Activated effector memory CD4-positive, alpha-beta T cell treated with anti-CD3 and anti-CD28 coated beads, Interleukin-2, amount 50 U/mL, for 16 hours (primary cell): ENCODE results near the gene USP9Y.

Source experiments
- DNase-seq: peaks from one replicate; pipeline ENCODE4 v3.0.0-alpha.2; 2020

The USP9Y gene

DNA sequence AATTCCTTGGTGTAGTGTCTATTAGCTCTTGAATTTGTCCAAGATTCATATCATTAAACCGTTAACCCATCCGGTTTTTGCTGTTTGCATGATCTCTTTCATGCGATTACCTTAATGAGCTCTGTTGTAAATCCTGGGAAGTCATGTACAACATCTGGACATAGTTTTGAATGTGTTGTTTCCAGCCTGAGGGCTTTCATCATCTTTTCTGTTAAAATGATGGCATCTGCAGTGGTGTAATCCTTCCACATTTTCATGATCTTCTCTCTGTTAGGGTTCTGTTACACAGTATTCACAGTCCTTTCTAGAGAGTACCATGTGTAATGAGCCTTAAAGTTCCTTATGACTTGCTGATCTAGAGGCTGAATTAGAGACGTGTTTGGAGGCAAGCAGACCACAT is 64.9 kb downstream of the USP9Y start:
- no peak for DNase-seq

DNA sequence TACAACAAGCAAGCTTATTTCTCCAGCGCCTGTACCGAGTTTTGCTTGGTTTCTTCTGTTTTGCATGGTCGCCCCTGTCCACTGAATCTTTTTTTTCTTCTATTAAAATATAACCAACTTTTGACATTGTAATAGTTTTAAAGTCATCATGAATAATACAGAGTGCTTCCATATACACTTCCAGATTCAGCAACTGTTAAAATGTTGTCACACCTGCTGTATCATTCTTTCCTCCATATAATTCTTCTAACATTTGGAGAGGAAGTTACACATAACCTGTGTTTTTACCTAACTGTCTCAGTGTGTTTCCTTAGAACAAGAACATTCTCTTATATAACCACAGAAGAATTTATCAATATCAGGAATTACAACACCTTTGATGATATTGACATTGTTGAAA is 83.5 kb downstream of the USP9Y start:
- no peak for DNase-seq

DNA sequence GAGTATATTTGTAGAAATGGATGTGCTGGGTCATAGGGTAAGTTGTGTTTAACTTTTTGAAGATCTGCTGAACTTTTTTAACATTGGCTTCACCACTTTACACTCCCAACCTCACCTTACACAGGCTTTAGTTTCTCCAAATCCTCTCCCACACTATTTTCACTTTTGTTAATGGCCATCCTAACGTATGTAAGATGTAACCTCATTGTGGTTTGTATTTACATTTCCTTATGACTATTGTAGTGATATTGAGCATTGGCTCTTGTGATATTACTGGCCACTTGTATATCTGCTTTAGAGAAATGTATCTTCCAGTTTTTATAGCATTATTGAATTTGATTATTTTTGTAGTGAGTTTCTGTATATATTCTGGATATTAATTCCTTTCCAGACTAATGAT is 93.0 kb downstream of the USP9Y start:
- DNase-seq, result no peak

DNA sequence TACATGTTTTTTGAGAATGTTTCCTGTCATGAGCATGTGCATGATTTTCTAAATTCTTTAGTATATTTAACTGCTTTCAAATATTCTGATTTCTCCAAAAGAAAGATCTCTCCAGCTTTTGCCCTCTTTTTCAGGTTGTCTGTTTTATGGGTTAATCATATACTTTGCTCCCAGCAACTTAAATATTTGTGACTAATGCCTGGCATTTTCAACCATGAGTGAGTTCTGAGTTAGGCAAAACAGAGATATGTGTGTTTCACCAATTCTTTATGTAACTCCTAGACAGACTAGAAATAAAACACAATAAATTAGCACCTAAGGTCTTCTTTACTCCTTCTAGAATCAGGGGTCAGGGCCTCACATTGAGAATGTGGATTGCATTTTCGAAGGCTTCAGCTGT is 107.0 kb downstream of the USP9Y start:
- no peak for DNase-seq

DNA sequence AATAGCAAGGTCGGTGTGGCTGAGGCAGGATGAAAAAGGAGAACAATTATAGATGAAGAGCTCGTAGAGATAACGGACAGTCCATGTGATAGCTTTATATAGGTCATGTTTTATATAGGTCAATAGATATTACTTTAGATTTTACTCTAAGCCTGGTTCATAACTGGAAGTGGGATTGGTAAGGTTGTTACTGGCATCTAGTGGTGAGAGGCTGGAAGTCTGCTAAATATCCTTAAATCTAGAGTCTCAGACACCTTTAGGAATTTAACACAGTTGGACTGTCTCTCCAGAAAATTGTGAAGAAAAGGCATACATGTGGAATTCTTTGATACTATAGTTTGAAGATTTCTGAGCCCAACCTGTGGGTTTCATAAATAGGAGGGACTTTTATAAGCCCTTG is 108.0 kb downstream of the USP9Y start:
- no peak for DNase-seq

DNA sequence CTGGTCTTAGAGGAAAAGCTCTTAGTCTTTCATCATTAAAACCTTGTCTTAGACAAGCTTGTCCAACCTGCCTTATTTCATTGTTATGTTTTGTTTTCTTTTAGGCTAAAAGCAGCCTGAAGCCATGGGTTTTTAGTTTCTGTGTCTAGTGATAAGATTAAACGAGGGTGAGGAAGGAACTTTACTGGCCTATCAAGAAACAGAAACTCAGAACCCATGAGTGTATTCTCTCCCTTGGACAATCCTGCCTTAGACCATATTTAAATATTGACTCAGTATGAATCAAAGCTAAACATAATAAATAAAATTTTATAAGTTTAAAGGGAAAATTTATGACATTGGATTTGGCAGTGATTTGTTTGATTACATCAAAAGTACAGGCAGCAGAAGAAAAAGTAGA is 122.4 kb downstream of the USP9Y start:
- DNase-seq, result no peak

DNA sequence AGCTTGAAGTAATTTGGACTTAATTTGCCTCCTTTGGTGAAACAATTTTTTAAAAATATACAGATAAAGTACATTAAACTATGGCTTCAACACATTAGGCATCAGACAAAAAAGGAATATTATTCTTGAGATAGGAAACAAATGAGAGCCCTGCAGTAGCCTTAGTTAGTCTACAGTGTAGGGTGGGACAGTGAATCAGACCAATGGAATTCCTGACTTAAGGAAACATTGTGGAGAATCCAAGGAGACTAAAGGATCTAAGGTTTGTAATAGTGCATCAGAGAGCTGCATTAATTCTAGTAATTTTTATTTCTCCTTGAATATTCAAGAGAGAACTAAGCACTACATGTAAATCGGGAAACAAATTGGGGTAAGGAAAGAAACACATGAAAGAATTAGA is 125.8 kb downstream of the USP9Y start:
- DNase-seq, result no peak

DNA sequence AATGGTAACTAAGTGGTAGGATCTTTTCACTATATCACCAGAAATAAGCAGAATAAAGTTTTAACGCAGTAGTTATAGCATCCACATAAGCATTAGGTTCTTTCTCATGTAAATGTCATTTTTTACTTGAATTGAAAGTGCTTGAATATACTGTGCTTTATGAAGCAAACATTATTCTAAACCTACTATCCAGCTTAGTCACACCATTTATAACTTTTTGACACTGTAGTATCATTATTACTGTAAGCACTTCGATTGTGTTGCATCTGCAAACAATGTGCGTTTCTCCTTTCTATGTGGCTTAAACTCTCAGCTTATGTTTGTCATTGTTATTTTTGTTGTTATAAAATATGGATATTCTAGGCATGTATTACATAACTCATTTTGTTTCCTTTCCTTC is 132.3 kb downstream of the USP9Y start:
- no peak for DNase-seq

DNA sequence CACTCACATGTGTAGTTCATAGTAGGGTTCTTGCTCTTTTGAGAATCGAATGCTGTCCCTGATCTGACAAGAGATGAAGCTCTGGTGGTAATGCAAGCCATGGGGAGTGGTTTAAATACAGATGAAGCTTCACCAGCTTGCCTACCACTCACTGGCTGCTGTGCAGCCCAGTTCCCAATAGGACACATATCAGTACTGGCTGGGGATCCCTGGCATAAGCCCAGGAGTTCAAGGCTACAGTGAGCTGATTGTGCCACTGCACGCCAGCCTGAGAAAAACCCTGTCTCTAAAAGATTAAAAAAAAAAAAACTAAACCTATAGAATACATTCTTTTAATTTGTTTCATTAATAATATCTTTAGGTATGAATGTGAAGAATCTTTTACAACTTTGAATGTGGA is 136.5 kb downstream of the USP9Y start:
- no peak for DNase-seq

DNA sequence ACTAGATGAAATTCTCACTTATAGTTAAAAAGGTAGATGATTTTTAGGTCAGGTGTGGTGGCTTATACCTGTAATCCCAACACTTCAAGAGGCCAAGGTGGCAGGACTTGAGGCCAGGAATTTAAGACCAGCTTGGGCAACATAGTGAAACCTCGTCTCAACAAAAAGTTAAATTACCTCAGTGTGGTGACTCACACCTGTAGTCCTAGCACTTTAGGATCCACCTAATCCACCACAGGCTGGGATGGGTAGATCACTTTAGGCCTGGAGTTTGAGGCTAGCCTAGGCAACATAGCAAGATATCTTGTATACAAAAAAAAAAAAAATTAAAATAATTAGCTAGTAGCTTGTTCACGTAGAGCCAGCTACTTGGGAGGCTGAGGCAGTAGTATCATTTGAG is 140.3 kb downstream of the USP9Y start:
- no peak for DNase-seq

DNA sequence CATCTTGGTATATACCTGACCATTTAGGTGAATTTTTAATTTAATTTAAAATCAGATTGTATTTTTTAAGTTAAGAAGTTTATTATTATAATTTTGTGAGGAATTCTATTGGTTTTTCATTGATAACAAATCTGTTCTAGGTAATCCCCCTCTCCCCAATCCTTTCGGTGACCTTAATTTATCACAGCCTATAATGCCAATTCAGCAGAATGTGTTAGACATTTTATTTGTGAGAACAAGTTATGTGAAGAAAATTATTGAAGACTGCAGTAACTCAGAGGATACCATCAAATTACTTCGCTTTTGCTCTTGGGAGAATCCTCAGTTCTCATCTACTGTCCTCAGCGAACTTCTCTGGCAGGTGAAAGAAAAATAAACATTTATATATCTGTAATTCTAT is 145.8 kb downstream of the USP9Y start:
- DNase-seq, result no peak

DNA sequence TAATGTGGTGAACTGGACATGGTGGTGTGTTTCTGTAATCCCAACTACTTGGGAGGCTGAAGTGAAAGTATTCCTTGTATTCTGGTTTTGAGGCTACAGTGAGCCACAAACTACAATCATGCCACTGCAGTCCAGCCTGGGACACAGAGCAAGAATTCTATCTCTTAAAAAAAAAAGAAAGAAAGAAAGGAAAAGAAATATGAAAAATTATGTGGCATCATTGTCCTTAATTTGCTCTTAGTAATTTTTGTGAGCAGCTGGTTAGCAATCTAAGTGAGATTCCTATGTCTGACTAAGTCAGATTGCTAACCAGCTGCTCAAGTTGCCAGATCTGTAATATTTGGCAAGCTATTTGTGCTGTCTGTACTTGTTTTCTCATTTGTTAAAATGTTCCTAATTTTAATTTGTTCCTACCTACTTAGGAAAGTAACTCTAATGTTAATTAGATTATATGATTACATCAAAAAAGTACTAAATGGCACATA is 154.8 kb downstream of the USP9Y start:
- no peak for DNase-seq

DNA sequence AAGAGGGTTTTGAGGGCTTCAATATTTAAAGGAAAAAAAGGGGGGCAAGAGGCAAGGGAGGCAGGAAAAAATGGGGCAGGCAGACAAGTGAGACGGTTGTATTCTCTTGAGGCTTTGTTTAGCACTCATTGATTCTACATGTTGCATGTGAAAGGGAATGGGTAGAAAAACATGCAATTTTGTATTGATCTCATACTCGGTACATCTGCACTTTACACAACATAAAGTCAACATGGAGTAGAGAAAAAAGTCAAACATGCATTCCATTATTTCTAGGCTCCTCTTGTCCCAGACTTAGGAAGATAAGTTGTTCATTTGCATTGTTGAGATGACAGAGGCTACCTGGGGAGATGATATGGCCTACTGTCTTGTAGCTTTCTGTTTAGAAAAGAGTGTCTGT is 166.9 kb downstream of the USP9Y start:
- no peak for DNase-seq

DNA sequence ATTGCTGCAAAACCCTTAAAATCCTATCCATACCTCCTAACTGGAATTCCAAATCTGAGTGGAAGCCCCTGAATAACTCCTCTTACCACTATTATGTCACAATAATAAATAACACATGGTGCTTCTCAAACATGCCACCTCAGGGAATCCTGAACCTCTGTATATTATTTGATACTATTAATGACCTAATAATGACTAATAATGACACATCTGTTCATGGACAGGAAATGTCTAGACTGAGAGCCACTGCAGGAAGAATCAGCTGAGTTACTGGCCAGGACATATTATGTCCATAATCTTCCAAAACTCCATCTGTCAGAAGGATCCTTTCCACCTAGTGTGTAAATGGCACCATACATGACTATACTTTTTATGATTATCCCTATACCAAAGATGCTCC is 195.9 kb downstream of the USP9Y start:
- no peak for DNase-seq

DNA sequence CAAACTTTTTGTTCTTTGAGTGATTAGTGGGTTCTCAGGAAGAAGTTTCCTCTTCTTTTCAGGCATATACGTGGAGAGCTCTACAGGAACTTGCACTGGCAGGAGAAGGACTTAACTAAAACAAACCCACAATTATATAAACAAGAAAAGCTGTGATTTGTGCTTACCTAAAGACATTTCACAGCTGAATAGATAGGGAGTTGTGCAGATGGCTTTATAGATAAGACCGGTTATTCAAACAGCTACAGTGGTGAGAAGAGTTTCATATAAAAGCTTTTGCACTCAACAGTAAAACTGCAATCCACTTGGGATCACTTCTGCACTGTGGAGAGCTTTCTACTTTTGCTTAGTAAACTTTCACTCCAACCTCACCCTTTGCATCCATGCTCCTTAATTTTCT is 197.6 kb downstream of the USP9Y start:
- no peak for DNase-seq

DNA sequence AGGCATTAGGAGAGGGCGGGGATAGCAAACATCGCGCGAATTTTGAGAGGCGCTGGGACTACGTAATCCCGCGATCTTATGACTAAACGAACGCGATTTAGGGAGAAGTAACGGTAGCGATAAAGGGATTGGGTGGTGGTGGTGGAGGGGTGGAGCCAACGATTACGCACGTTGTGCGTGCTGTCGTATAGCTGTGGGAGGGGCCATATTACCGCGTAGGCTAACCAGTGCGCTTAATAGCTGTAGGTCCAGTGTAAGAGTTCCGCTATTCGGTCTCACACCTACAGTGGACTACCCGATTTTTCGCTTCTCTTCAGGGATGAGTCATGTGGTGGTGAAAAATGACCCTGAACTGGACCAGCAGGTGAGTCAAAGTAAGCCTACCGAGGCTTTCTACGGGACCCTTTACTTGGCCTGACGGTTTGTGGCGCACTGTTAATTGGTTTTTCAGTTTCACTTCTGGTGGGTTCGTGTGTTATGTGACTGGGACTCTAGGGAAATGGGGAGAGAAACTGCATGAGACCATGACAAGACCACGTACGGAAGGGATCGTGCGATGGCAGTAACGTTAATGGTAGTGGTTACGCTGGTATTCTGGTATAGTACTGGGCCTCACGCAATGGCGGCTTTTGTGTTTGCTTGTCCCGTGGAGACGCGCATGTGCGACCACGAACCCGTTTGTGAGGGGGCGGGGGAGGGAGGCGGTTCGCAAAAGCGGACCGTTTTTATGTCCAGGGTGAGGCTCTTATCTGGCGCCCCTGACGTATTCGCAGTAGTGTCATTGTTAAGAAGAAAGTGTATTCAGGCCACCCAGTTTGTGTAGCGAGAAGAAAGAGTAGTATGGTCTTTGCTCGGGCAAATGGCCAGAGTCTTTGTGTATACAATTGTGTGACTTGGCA is 203.8 kb downstream of the USP9Y start, which contains the start of gene DDX3Y:
Gene DDX3Y (plus strand): TSS at position 251 of the 899 bp plus-strand sequence. CDS start 69 bp downstream, at position 320.
- peak; percentile 93 for DNase-seq

DNA sequence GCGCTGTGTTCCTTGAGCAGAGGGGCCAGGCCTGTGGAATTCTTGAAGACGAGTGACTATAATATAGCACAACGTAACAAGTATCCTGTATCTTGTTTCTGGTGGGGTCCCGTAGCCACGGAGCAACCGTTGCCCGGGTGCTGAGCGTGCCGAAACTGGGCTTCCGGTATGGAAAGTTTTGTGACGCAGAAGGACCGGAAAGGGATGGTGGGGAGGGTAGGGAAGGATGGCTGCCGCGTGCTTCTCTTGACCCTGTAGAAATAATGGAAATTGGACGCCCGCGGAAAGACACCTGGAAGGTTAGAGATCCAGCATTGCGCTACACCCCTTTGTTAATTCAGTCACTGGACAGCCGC is 204.5 kb downstream of the USP9Y start:
- peak; percentile 89 for DNase-seq

DNA sequence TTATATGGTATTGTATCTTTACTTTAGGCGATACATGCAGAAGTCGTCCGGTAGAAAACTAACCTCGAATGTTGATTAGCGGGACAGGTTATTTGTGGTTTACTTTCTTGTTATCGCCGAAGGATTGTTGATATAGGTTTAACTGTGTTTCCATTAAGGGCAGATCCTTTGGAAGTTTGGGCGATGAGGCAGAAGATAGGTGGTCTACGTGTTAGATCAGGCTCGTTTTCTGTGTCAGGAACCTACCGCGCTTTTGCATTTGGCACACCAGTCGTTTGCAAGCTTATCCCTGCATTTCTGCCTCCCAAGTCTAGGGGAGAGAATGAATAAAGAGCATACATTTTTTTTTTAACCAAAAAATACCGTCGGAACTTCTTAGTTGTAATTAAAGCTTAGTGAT is 204.9 kb downstream of the USP9Y start:
- no peak for DNase-seq
